Neural cell (in vitro differentiated cells): ENCODE measurements around the gene NADK2. TPM values are rescaled to one million over a fixed set of nuclear protein-coding genes. Genes with fewer than 3 reads are reported as not detected.

Source experiments
- H2AFZ ChIP-seq: fragments of 200-600, 300-800 bp; sonication (generic), shearing (Covaris generic); 2 replicates; pipeline ENCODE4 v1.6.0; 2014; ENCODE audit warnings: low read depth, mild to moderate bottlenecking, antibody characterized with exemption, low read length, moderate library complexity
- H3F3A ChIP-seq: fragments of 200-600 bp; shearing (Covaris generic); 2 replicates; pipeline ENCODE4 v1.6.1; 2016; ENCODE audit warnings: mild to moderate bottlenecking, moderate library complexity, mixed read lengths, antibody characterized with exemption, low read length; ENCODE audit not compliant: insufficient read depth, poor library complexity, severe bottlenecking
- H3K27ac ChIP-seq: fragments of 200-600, 300-800 bp; sonication (generic), shearing (Covaris generic); 2 replicates; pipeline ENCODE4 v1.5.1; 2014; ENCODE audit warnings: mild to moderate bottlenecking, low read length, moderate library complexity
- H3K27me3 ChIP-seq: fragments of 300-800, 200-600 bp; sonication (generic), shearing (Covaris generic); 2 replicates; pipeline ENCODE4 v1.6.0; 2014; ENCODE audit warnings: mild to moderate bottlenecking, low read depth, low read length, moderate library complexity; ENCODE audit not compliant: insufficient read depth
- H3K36me3 ChIP-seq: fragments of 300-800, 200-600 bp; sonication (generic), shearing (Covaris generic); 2 replicates; pipeline ENCODE4 v1.5.1; 2014; ENCODE audit warnings: mild to moderate bottlenecking, antibody characterized with exemption, low read length, moderate library complexity; ENCODE audit not compliant: insufficient read depth
- H3K4me2 ChIP-seq: fragments of 300-800, 200-600 bp; sonication (generic), shearing (Covaris generic); 2 replicates; pipeline ENCODE4 v1.6.0; 2014; ENCODE audit warnings: mild to moderate bottlenecking, low read length
- H3K4me3 ChIP-seq: fragments of 300-800, 200-600 bp; sonication (generic), shearing (Covaris generic); 2 replicates; pipeline ENCODE4 v1.5.1; 2014; ENCODE audit warnings: mild to moderate bottlenecking, low read length, moderate library complexity
- H3K79me2 ChIP-seq: fragments of 200-600 bp; shearing (Covaris generic); replicated peaks from 2 replicates; pipeline ENCODE4 v1.6.0; 2014; ENCODE audit warnings: mild to moderate bottlenecking, low read length, moderate library complexity; ENCODE audit not compliant: insufficient read depth
- H3K9ac ChIP-seq: fragments of 300-800, 200-600 bp; sonication (generic), shearing (Covaris generic); 2 replicates; pipeline ENCODE4 v1.6.1; 2016; ENCODE audit warnings: mild to moderate bottlenecking, low read length, mixed read lengths
- H3K9me2 ChIP-seq: fragments of 200-600 bp; shearing (Covaris generic); 2 replicates; pipeline ENCODE4 v1.6.1; 2016; ENCODE audit warnings: mild to moderate bottlenecking, low read length, mixed read lengths; ENCODE audit not compliant: insufficient read depth
- H3K9me3 ChIP-seq: fragments of 200-600, 300-800 bp; sonication (generic), shearing (Covaris generic); 2 replicates; pipeline ENCODE4 v1.6.1; 2016; ENCODE audit warnings: mild to moderate bottlenecking, mixed run types, low read length, moderate library complexity, mixed read lengths
- H4K20me1 ChIP-seq: fragments of 200-600 bp; shearing (Covaris generic); 2 replicates; pipeline ENCODE4 v1.6.1; 2016; ENCODE audit warnings: mild to moderate bottlenecking, mixed run types; ENCODE audit not compliant: insufficient read depth
- EP300 ChIP-seq: fragments of 450-650 bp; conservative IDR thresholded peaks from 2 replicates; pipeline ENCODE4 v1.6.1; 2014; ENCODE audit warnings: antibody characterized with exemption, mild to moderate bottlenecking, moderate library complexity; ENCODE audit not compliant: poor library complexity, severe bottlenecking
- EZH2 ChIP-seq: fragments of 200-600, 300-800 bp; shearing (Covaris generic), sonication (generic); IDR thresholded peaks from 2 replicates; pipeline ENCODE4 v1.6.1; 2014; ENCODE audit warnings: antibody characterized with exemption, low read length, borderline replicate concordance, mild to moderate bottlenecking; ENCODE audit not compliant: insufficient read depth, poor library complexity, severe bottlenecking
- MXI1 ChIP-seq: fragments of 450-650 bp; conservative IDR thresholded peaks from 2 replicates; pipeline ENCODE4 v1.6.1; 2014; ENCODE audit warnings: antibody characterized with exemption, mild to moderate bottlenecking; ENCODE audit not compliant: poor library complexity, severe bottlenecking
- POLR2AphosphoS5 ChIP-seq: IDR thresholded peaks from 2 replicates; pipeline ENCODE4 v1.6.1; 2012
- RAD21 ChIP-seq: fragments of 450-650 bp; conservative IDR thresholded peaks from 2 replicates; pipeline ENCODE4 v1.6.1; 2014; ENCODE audit warnings: antibody characterized with exemption, mild to moderate bottlenecking, moderate library complexity
- SMC3 ChIP-seq: fragments of 450-650 bp; conservative IDR thresholded peaks from 2 replicates; pipeline ENCODE4 v1.6.1; 2014; ENCODE audit warnings: antibody characterized with exemption, mild to moderate bottlenecking, moderate library complexity; ENCODE audit not compliant: poor library complexity
- TAF1 ChIP-seq: IDR thresholded peaks from 2 replicates; pipeline ENCODE4 v1.6.1; 2012; ENCODE audit warnings: low read depth
- polyA plus RNA-seq: library from polyadenylated mRNA; depleted of rRNA; stranded (reverse); fragments of >200 nt; gene quantifications from 2 replicates; pipeline ENCODE4 v1.2.3, GENCODE V29; 2014
- TF ChIP-seq, protein P1 (sequence below): fragments of 450-650 bp; IDR thresholded peaks from 2 replicates; pipeline ENCODE4 v1.5.1; 2014; ENCODE audit warnings: antibody characterized with exemption, mild to moderate bottlenecking, moderate library complexity; ENCODE audit not compliant: poor library complexity, severe bottlenecking
- TF ChIP-seq, protein P2 (sequence below): IDR thresholded peaks from 2 replicates; pipeline ENCODE4 v1.6.1; 2012; ENCODE audit warnings: borderline replicate concordance

NADK2 gene
- polyA plus RNA-seq, 1 donor from 2014 or later, result 66.8 TPM

DNA sequence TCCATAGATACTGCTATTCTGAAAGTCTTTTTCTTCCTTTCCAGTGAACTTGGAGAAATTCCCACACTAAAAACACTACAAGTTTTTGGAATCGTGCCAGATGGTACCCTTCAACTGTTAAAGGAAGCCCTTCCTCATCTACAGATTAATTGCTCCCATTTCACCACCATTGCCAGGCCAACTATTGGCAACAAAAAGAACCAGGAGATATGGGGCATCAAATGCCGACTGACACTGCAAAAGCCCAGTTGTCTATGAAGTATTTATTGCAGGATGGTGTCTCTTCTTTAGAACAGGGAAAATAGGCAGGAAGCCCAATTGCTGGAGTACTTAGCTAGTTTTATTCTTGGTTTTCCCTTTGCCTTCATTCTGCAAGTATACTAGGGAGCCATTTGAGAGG lies 60.0 kb downstream of the NADK2 start:
- Histone ChIP-seq H3F3A (no peaks in the 10 kb centered on the region), H3K9ac (no peak overlapping the region), H3K79me2 (no peaks in the 10 kb centered on the region), H3K9me3 (no peaks in the 10 kb centered on the region), H3K9me2 (no peaks in the 10 kb centered on the region), H2AFZ (no peak overlapping the region), H4K20me1 (no peaks in the 10 kb centered on the region), H3K27me3 (no peaks in the 10 kb centered on the region), H3K27ac (no peak overlapping the region), H3K4me3 (no peak overlapping the region), H3K4me2 (no peak overlapping the region), H3K36me3 (peaks cover 14% of the 10 kb centered on the region)
- TF ChIP-seq, protein P1, sequence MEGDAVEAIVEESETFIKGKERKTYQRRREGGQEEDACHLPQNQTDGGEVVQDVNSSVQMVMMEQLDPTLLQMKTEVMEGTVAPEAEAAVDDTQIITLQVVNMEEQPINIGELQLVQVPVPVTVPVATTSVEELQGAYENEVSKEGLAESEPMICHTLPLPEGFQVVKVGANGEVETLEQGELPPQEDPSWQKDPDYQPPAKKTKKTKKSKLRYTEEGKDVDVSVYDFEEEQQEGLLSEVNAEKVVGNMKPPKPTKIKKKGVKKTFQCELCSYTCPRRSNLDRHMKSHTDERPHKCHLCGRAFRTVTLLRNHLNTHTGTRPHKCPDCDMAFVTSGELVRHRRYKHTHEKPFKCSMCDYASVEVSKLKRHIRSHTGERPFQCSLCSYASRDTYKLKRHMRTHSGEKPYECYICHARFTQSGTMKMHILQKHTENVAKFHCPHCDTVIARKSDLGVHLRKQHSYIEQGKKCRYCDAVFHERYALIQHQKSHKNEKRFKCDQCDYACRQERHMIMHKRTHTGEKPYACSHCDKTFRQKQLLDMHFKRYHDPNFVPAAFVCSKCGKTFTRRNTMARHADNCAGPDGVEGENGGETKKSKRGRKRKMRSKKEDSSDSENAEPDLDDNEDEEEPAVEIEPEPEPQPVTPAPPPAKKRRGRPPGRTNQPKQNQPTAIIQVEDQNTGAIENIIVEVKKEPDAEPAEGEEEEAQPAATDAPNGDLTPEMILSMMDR, result no peak
- TF ChIP-seq POLR2AphosphoS5 (no peak), EZH2 (no peak), MXI1 (no peak), EP300 (no peak), RAD21 (no peak), SMC3 (no peak), TAF1 (no peak)
- TF ChIP-seq, protein P2, sequence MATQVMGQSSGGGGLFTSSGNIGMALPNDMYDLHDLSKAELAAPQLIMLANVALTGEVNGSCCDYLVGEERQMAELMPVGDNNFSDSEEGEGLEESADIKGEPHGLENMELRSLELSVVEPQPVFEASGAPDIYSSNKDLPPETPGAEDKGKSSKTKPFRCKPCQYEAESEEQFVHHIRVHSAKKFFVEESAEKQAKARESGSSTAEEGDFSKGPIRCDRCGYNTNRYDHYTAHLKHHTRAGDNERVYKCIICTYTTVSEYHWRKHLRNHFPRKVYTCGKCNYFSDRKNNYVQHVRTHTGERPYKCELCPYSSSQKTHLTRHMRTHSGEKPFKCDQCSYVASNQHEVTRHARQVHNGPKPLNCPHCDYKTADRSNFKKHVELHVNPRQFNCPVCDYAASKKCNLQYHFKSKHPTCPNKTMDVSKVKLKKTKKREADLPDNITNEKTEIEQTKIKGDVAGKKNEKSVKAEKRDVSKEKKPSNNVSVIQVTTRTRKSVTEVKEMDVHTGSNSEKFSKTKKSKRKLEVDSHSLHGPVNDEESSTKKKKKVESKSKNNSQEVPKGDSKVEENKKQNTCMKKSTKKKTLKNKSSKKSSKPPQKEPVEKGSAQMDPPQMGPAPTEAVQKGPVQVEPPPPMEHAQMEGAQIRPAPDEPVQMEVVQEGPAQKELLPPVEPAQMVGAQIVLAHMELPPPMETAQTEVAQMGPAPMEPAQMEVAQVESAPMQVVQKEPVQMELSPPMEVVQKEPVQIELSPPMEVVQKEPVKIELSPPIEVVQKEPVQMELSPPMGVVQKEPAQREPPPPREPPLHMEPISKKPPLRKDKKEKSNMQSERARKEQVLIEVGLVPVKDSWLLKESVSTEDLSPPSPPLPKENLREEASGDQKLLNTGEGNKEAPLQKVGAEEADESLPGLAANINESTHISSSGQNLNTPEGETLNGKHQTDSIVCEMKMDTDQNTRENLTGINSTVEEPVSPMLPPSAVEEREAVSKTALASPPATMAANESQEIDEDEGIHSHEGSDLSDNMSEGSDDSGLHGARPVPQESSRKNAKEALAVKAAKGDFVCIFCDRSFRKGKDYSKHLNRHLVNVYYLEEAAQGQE, result no peak

DNA sequence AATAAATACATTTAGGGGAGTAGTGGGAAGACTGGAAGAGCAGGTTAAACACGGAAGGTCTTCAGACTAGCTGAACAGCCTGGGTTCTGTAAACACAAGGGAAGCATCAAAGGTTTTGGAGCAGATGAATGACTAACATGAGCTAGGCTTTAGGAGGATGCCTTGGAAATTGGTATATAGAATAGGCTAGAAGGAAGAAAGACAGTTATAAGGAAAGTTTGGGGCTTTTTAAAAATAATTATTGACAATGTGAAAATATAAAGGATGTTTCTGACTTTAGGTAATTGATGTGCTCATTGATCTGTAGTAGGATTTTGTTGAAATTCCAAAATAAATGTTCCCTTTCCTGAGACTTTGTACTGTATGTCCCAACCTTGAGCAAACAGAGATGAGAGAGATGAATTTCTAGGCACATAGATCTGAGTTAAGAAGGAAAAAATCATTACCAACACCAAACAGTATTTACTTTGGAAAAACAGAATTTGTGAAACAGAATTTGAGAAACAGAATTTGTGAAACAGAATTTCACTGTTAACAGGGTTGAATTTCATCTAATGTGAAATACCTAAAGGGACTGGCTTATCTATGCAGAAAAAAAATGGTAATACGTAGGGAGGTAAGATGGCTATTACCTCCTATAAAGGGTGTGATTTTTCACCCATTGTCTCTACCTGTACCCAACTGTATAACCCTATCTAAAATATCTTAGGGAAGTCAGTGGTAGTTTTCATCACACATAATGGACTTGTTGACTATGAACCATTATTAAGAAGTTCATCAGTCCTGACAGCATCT lies 61.0 kb downstream of the NADK2 start:
- H3K36me3 ChIP-seq, result peaks cover 14% of the 10 kb centered on the region
- no peak overlapping the region for H3K4me3 ChIP-seq
- H3K79me2 ChIP-seq, result no peaks in the 10 kb centered on the region
- no peak overlapping the region for H3K4me2 ChIP-seq
- H2AFZ ChIP-seq, result no peak overlapping the region
- H3K9ac ChIP-seq, result no peak overlapping the region
- no peaks in the 10 kb centered on the region for H3K27me3 ChIP-seq
- H4K20me1 ChIP-seq, result no peaks in the 10 kb centered on the region
- H3K9me3 ChIP-seq, result no peaks in the 10 kb centered on the region
- no peaks in the 10 kb centered on the region for H3K9me2 ChIP-seq
- H3F3A ChIP-seq, result no peaks in the 10 kb centered on the region
- TF ChIP-seq EZH2 (no peak), SMC3 (no peak), POLR2AphosphoS5 (no peak), MXI1 (no peak)
- TF ChIP-seq, protein P2, result no peak
- no peak overlapping the region for H3K27ac ChIP-seq
